ENCODE data around the gene NUP214.
"Not testable (repeated sequence)": the region's sequence is repeated elsewhere in the genome, so short reads cannot be mapped to it uniquely, and the experiment has no call there.

NUP214 gene

DNA sequence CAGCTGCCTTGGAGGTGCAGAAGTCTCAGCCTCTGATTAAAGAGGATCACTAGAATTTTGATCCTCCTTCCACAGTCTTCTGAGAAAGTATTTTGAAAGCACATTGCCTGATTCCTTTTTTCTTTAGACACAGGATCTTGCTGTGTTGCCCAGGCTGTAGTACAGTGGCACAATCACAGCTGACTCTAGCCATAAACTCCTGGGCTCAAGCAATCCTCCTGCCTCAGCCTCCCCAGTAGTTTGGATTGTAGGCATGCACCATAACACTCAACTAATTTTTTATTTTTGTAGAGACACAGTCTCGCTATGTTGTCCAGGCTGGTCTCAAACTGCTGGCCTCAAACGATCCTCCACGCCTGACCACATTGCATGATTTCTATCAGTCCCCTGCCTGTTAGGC, 76.5 kb downstream of the NUP214 start:
- DNase-seq: no peak

GRCh38 chr9:131203431-131204218, 78.2 kb downstream of the NUP214 start:
- DNase-seq: no peak

DNA sequence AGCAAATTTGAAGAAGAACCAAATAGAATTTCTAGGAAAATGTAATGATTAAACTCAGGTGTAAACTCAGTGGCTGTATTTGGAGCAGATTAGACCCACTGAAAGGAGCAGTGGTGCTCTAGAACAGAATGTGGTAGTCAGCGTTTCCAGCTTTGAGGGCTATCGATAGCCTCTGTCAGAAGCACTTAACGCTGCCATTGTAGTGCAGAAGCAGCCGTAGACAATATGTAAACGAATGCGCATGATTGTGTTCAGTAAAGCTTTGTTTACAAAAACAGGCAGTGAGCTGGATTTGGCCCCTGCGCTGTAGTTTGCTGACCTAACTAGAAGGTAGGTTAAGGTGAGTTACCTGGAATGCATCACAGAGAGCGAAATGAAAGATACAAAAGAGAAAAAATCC, 78.9 kb downstream of the NUP214 start:
- DNase-seq: no peak

GRCh38 chr9:131206495-131206894, 81.1 kb downstream of the NUP214 start:
- DNase-seq: no peak

DNA sequence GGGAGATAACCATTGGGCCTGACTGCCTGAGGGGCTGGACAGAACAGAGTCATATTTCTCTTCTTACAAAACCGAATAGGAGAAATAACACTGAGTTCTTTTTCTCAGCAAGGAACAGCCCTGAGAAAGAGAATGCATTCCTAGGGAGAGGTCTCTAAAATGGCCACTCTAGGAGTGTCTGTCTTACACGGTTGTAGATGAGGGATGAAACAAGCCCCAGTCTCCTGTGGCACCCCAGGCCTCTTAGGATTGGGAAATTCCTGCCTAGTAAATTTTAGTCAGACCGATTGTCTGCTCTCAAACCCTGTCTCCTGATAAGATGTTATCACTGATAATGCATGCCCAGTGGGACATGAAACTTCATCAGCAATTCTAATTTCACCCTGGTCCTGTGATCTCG, 86.5 kb downstream of the NUP214 start:
- not testable (repeated sequence) for DNase-seq

DNA sequence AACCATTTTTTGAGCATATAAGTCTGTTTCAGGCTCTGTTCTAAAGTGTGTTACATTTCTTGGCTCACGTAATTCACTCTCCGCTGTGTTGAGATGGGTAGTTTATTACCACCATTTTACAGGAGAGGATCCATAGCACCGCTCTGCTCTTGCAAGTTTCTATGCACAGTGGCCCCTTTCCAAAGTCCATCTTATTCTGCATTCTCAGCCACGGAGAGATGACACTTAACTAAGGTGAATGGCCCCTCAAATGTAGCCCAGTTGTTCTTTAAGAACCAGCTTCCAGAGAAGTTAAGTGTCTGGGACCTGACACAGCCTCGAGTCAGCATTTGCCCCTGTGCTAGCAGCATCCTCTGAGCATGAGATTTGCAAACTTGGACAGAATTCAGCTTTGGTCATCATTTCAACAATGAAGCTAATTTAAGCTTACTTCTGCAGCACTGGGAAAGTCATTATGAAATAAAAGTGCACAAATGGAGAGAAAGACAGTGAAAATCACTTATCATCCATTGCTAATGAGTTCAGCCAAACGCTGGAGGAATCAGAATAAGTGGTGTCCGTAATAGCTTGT, 89.0 kb downstream of the NUP214 start:
- DNase-seq: no peak

GRCh38 chr9:131214876-131215275, 89.5 kb downstream of the NUP214 start:
- DNase-seq: no peak

GRCh38 chr9:131216806-131217205, 91.4 kb downstream of the NUP214 start:
- DNase-seq: no peak

- DNase-seq: no peak
Measured at GRCh38 chr9:131217331-131218031, 92.1 kb downstream of the NUP214 start.

DNA sequence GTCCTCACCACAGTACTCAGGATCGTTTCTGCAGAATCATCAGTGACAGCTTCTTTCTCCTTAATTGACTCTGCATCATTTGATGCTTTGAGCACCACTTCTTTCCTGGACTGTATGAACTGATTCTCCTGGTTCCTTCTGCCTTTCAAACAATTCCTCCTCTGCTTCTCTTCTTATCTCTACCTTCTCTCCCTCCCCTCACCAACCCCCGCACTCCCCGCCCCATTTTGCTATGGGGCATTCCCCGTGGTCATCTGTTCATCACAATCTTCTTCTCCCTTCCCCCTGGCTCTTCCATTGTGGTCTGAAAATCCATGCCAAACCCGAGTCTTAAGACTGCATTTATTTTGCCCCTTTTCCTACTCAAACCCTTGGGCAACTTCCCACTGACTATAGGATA, 93.0 kb downstream of the NUP214 start:
- DNase-seq: no peak

DNA sequence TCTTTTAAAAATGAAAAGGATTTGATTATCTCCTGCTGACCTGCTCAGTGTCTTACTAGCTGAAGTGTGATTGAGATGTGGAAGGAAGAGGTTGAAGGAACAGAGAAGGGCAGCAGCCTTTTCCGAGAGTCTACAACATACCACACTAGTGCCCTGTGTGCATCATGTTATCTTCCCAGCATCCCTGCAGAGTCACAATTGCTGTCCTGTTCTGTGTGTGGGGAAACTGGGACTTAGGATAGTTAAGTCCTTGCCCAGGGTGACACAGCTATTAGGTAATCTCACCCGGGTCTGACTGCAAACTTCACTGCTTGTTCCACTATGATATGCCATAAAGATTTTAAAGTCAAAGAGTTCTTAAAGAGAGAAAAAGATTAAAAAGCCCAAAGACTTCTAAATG, 95.1 kb downstream of the NUP214 start:
- no peak for DNase-seq

GRCh38 chr9:131222460-131222859, 97.1 kb downstream of the NUP214 start:
- DNase-seq: no peak

- DNase-seq: no peak
Measured at GRCh38 chr9:131226226-131226625, 100.8 kb downstream of the NUP214 start.

DNA sequence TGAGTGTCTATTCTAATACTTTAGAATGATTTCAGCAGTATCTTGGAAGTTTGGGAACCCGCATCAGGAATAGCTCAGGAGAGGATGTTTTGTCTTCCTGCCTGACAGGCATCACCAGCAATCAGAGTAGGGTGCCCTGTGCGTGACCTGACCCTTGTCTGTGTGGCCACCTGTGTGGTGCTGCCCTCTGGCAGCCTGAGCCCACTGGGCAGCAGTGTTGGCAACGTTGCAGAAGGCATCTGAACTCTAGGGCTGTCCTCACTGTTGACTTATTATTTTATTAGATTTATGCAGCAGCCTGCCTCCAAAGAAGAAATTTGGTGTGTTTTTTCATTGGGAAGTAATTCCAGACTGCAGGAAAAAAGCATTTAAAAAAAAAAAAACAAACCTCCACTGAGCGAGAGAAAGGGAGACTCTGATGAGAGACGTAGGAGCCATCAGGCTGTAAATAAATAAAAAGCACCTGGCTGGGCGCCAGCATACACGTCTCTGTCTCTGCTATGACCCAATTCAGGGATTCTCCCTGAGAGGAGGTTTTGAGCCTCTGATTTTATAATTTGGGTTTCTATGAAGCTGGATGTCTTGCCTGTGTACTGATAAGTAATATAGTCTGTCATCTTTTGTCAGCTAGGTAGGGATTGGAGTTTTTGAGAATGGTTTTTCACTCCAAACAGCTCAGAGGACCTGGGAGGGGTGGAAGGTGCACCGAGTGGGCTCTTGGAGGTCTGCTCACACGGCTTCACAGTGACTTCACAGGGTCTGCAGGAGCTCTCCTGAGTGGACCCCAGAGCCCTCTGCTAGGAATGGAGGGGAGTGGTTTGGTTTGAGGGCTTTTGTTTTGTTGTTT, 101.9 kb downstream of the NUP214 start:
- no peak for DNase-seq

DNA sequence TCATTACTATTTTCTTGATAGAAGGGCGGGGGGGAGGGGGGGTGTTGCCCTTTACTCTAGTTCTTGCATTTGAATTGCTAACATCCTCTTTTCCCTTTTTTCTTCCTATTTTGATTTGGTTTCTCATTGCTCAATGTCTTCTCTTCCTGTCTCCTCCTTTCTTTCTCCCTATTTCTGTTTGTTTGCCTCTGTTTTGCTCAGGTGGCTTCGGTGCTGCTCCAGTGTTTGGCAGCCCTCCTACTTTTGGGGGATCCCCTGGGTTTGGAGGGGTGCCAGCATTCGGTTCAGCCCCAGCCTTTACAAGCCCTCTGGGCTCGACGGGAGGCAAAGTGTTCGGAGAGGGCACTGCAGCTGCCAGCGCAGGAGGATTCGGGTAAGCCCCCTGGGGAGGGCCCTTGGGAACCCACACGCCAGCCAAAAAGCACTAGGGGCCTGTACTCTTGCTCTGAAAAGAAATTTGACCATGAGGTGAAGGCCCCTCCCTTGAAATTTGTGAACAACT, 102.6 kb downstream of the NUP214 start:
- no peak for DNase-seq

DNA sequence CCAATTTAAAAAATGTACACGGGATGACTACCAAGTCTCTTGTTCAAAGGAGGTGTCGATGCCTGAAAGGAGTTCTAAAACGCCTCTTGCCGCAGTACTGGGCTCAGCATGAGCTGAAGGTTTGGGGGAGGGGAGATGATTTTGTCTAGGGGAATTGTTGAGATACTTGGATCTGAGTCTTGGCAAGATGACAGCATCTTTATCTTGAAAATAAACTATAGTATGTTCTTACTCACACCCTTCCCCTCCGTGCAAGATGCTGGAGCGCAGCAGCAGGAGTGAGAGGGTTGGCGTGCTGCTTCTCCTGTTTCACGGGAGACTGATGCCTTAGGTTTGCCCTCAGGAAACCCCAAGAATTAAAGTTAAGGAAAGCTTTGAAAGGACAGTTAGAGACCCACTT, 103.6 kb downstream of the NUP214 start:
- no peak for DNase-seq

DNA sequence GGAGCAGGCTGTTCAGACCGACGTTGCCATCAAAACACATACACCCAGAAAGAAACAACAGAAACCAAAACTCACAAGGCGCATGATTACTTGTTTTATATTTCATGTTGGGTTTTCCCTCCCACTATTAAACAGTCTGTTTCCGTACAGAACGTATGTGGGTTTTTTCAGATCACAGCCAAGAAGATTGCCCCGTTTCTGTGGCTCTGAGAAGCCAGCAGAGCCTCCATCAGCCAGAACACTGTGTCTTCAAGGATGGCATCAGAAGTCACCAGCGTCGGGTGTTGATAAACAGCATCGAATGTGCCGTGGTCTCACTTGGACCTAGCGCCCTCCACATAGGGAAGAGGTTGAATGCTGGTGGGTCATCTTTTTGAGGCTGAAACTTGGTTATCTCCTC, 108.2 kb downstream of the NUP214 start:
- no peak for DNase-seq

DNA sequence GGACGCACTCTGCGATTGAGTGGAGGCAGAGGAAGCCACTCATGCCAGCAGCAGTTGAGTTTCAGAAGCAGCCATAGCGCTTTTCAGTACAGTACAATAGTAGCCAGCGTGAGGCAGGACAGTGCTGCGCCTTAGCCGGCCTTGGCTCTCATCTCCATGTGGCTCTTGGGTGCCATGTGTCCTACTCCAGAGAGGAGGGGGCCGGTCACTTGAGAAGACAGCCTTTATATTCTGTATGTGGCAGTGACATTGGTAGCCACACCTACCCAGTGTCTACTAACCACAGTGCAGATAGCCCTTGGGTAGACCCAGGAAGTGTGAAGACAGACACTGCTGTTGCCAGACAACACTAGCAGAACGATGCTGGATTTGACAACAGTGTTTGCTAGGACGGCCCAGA, 108.6 kb downstream of the NUP214 start:
- no peak for DNase-seq

DNA sequence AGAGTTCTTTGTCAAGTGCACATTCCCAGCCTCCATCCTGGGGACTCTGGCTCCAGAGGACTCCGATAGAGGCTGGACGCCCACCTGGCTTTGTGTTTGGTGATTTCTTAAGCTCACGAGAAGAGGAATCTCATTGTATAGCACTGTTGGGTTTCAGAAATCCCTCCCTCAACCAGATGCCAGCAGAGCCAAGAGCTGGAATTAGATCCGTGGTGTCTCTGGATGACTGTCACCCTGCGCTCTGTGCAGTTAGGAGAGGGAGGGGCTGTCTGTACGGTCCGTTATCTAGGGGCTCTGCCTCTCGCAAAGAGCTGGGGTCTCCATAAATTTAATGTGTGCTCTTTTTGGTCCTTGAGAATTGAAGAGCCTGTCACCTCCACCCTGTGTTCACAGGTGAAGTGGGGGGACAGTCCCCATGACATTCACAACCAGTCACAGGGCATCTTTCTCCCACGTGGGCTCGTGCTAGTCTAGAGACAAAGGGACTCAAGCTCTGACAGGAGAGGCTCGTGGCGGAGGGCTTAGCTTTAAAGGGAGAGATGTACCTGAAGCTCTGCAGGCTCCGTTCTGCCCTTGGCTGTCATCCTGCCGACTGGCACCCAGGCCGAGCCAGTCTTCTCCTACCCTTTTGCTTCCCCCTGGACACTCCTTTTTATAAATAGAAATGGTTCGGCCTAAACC, 109.6 kb downstream of the NUP214 start:
- no peak for DNase-seq

GRCh38 chr9:131235480-131235851, 110.1 kb downstream of the NUP214 start:
- no peak for DNase-seq

GRCh38 chr9:131236161-131236560, 110.8 kb downstream of the NUP214 start:
- no peak for DNase-seq

- DNase-seq: no peak
Measured at GRCh38 chr9:131236761-131237160, 111.4 kb downstream of the NUP214 start.

GRCh38 chr9:131237291-131237690, 111.9 kb downstream of the NUP214 start:
- DNase-seq: no peak

Data from activated T-cell treated with anti-CD3 and anti-CD28 coated beads, Interleukin-2, amount 50 U/mL, for 1 hour (primary cell).